Measurements from ENCODE around the gene CCDC136. TPM values are rescaled to one million over a fixed set of nuclear protein-coding genes. Genes with fewer than 3 reads are reported as not detected.

CCDC136 gene
- 10 to 100 TPM; 10.3 to 12.7 (median 11.6) TPM for polyA plus RNA-seq (ENCODE audit: insufficient read length in 3 of 3)

DNA sequence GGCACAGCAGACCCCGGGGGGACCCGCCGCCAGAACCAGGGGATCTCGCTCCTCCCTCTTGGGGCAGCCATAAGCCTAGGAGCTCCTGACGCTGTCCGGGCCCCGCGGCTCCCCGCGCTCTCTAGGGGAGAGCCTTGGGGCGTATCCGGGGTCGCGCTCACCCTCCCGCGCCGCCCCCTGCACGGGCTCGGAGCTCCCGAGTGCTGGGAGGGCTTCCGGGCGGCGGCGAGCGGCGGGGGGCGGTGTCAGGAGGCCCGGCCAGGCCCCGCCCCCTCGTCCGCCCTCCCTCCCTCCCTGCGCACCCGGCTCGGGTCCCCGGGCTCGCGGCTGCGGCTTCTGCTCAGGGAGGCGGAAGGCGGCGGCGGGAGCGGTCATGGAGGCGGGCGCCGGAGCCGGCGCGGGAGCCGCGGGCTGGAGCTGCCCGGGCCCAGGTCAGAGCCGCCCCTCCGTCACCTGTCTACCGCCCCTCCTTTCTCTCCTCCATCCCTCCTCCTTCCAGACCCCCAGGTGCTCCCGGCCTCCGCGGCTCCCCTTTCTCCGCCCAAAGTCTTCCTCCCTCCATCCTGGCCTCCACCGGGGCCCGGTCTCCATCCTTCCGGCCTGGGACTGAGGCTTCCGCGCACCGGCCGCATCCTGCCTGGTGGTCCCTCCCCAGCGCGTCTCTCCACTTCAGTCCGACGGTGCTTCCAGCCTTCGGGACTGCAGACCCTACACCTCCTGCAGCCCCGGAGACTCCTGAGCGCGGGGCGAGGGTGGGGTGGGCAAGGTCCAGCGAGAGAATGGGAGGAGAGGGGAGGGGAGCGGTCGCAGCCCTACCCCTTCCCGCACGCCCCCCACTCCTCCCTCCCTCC lies at the start of gene CCDC136:
Gene CCDC136, plus strand, starts transcription at position 848 of the 851 bp plus-strand sequence. CDS start 444 bp downstream, outside the sequence.
- peak in 1 of 3 donors; percentile 19 for DNase-seq (ENCODE audit: low read depth in 3 of 3, low spot score in 2 of 3)

DNA sequence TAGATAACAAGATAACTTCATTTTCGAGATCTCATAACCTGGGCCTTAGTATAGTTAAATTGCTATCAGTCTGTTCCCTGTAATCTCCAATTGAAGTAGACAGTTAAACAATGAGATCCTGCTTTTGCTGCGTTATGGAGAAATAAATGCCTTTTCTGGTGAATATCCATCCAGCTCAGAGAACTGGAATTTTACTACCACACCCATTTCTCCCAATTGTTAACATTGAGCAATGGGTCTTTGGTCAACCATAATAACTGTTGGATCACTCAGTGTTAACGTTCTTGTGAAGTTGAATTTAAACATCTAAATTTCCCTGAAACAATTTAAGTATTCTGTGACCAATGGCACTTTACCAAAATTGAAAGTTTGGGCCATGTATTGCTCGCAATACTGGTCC lies 49.6 kb upstream of the CCDC136 start:
- no peak for DNase-seq (ENCODE audit: low read depth in 3 of 3, low spot score in 2 of 3)

DNA sequence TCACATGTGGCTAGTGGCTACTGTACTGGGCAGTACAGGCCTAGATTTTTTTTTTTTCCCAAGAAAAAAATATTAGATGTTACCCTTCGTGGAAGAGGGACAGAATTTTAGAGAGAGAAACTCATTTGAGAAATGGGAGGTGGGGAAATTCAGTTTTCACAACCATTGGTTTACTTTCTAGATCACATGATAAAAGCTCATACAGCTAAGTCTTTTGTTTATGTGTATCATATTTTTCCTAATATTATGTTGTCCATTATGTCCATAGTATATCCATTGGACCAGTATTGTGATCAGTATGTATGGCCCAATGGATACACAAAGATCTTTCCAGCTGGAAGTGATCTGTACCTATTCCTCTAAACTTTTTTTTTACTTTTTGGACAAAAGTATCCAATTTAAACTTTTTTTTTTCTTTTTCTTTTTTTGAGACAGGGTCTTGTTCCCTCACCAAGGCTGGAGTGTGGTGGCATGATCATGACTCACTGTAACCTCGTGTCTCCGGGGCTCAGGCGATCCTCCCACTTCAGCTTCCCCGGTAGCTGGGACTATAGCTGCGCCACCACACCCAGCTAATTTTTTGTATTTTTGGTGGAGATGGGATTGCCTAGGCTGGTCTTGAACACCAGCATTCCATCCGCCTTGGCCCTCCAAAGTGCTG lies 48.5 kb upstream of the CCDC136 start:
- DNase-seq (ENCODE audit: low read depth in 3 of 3, low spot score in 2 of 3): no peak

DNA sequence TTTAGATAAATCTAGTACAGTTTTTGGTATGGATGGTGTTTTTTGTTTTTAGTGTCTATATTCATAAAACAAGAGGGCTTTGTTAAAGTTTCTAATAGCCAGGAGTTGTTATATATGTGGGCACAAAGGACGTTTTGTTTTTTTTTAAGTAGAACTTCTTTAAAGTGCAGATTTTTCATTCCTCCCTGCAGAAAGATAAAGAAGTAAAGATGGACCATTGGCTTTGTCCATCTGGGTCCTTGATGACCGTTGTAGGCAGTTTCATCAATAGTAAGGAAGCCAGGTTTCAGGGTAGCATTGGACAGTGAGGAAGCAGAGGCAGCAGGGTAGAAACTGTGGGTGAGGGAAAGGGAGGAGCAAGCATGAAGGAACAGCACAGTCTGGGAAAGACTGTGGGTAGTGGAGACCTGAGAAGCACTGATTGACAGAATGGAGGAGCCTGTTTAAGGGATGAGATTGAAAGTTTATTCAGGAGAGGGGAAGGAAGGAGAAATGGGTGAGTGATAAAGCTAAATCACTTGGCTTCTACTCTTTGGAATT lies 47.3 kb upstream of the CCDC136 start:
- no peak for DNase-seq (ENCODE audit: low read depth in 3 of 3, low spot score in 2 of 3)

DNA sequence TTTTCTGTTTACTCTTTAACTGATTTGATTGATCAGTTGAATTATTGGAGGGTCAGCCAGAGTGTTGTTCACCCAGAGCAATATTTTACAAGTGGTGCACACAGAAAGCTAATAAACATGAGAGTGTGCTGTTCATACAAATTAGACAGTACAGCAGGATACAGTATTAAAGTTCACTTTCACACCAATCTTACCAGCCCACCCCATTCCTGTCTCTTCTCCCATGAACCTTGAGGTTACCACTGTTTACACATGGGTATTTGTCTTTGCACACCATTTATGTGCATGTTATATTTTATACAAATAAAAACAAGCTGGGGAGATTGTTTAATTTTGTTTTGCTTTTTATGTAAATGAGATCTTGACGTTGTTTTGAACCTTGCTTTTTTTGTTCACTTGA lies 46.1 kb upstream of the CCDC136 start:
- no peak for DNase-seq (ENCODE audit: low read depth in 3 of 3, low spot score in 2 of 3)

DNA sequence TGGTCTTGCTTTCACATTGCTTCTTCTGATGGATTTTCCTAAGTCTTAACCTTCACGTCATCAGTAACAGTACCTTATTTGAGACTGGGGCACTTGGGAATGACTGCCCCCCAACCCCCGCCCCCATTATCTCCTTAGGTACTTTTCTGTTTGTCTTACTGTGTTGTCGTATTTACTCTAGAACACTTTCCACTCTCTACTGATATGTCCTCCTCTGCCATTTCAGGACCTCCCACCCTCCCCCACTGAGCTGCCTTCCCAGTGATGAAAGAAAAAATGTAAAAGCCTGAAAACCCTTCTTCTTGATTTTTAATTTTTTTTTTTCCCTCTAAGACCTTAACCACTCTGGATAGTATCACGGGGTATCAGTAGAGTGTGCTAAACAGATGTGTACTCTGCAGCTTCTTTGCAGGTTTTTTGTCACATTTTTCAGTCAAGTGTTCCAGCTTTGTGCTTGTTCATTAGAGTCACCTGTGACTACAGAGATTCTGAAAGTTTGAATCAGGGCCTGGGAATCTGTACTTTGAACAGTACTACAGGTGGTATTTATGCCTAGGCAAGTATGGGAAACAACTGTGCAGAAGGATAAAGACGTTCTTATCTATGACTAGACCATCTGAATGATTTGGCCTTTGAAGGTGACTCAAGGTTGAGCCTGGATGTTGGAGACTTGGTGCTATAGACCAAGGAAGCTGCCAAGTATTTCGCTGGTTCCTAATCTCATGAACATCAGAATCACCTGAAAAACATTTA lies 44.3 kb upstream of the CCDC136 start:
- no peak for DNase-seq (ENCODE audit: low read depth in 3 of 3, low spot score in 2 of 3)

DNA sequence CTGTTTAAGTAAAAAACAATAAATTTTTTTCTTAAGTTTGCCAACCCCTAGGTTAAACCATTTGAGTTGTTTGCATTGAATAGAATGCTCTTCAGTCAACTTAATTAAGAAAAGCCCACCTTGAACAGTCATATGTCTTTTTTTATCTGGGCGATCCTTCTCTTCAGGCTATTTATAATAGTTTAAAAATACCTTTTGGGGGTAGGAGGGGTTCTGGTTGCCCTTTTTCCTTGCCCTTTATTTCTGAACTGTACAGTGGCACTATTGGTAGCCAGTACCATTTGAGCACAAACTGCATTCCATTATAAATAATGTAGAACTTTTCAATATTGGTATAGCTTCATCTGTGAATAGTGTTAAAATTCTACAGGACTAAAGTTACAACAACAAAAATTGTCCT lies 39.5 kb upstream of the CCDC136 start:
- no peak for DNase-seq (ENCODE audit: low read depth in 3 of 3, low spot score in 2 of 3)

DNA sequence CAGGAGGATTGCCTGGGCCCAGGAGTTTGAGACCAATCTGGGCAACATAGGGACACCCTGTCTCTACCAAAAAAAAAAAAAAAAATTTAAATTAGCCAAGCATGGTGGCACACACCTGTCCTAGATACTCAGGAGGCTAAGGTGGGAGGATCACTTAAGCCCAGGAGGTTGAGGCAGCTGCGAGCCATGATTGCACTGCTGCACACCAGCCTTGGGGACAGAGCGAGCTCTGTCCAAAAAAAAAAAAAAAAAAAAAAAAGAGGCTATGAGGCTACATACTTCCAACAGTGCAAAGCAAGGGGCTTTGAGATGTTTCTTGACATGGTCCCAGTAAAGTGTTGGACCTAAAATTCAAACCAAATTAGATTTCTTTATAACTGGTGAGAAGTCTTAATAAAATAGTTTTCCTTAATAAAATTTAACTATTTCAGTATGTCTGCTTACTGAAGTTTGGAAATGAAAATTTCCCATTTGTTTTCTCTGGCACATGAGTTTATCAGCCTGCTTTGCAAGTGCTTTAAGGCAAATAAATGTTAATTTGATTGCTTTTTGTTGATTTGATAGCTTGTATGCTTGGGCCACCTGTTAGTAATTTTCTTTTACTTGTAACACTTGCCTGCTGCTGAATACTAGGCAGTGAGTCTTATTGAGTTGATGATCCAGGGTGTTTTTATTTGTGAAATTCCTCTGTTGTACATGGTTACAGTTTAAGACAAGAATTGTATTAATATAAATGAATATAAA lies 36.5 kb upstream of the CCDC136 start:
- DNase-seq (ENCODE audit: low read depth in 3 of 3, low spot score in 2 of 3): no peak

DNA sequence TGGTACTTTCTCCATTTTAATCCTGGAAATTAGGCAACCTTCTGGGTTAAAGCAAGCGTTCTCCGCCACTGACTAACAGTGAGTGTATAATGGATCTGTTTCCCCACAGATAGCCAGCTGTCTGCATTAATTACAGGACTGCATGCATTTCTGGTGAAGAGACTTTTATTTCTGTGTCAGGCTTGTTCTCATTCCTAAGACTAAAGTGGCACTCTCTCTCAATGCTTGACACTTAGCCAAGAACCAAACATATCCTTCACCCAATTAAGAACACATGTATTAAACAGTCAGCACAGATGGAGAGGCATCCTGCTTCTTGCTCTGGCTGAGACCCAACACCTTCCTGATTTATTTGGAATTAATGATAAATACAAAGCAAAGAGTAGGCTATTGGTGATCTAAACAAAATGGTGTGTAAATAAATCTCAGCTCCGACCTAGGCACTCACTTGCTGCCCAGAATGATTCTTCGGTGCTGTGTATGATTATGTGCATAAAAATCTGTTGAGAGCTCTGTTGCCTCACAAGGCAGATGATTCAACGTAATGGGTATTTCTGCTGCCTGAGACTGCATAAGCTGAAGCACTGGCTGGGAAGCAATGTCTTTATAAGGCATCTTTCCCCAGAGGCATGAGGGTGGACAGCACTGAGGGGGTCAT lies 35.8 kb upstream of the CCDC136 start:
- DNase-seq (ENCODE audit: low read depth in 3 of 3, low spot score in 2 of 3): no peak

DNA sequence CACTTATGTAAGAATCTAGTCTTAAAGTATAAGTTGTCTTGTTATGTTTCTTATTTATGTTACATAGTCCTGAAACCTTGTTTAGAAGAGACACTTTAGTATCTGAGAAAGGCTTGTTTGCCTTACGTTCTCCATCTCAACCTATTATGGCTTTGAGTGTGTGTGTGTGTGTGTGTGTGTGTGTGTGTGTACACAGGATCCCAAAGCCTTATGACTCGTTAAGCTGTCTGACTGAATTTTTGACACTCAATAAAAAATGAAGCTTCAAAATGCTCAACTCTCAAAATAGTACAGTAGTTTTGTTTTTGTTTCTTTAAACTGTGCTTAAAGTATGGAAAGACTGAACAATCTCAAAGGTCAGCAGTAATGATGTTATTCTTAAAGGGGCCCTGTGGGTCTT lies 34.6 kb upstream of the CCDC136 start:
- DNase-seq (ENCODE audit: low read depth in 3 of 3, low spot score in 2 of 3): no peak

DNA sequence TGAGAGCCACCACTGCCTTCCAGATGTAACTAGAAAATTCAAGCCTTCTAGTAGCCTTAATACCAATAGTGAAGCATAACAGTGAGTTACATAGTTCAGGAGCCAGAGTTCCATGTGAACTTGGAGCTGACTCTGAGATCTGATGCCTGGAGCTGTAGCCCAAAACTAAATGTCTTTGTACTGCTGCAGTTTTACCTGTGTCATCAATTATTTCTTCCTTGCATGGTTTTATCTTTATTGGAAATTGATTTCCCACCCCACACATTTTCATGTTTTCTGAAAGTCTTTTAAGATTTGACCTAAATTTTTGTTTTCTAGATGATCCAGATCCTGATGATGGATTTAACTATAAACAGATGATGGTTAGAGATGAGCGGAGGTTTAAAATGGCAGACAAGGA lies 33.2 kb upstream of the CCDC136 start:
- no peak for DNase-seq (ENCODE audit: low read depth in 3 of 3, low spot score in 2 of 3)

DNA sequence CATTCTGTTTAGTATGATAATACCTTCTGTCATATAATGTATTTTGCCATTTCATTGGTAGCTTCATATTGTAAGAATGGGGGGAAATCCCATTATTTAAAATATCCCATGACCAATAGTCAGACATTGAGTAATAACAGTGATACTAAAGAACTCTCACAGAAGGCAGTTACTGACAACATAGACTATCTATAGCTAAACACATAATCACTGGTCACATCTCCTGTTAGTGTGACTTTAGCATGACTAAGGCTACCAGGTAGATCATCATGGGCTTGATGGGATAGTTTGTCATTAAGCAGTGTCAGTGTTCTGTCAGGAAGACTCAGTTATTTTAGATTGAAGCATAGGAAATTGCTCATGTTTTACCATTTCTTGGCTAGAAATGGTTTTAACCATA lies 32.5 kb upstream of the CCDC136 start:
- no peak for DNase-seq (ENCODE audit: low read depth in 3 of 3, low spot score in 2 of 3)

DNA sequence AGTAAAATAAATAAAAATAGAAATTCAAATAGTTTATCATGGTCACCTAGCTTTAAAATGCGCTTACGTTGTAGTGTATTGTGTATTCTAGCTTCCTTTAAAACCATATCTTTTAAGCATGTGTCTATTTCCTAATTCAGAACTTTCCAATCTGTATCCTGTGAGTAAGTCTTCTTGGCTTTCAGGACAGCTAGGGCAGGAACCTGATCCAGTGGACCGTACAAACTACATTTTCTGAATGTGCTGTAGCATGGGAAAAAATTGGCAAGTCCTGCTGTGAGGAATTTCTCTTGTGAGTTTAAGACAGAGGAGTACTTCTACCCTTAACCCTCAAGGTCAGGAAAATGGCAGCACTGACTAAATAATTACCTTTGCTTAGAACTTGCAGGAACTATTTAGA lies 28.2 kb upstream of the CCDC136 start:
- no peak for DNase-seq (ENCODE audit: low read depth in 3 of 3, low spot score in 2 of 3)

DNA sequence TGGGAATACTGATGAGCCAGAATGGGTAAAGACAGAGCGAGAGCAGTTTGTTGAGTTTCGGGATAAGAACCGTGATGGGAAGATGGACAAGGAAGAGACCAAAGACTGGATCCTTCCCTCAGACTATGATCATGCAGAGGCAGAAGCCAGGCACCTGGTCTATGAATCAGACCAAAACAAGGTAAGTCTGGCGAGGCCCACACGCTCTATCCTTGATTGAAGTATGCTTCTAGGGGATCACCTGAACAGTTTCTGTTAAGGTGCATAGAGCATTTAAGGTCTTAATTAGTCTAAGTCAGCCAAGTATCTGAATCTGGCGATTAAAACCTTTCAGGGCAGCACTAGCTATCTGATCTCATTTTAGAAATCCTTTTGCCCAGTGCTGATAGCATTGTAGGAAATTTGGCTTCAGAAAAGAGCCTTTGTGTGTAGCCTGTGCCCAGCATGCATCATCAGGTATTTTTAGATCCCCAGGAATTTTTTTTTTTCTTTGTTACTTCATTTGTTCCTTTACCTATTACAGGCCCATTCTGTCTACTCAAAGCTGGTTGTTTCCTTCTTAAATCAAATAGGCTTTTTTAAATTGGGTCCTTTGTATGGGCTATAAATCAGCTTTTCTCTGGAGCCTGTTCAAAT lies 24.2 kb upstream of the CCDC136 start:
- DNase-seq (ENCODE audit: low read depth in 3 of 3, low spot score in 2 of 3): no peak

DNA sequence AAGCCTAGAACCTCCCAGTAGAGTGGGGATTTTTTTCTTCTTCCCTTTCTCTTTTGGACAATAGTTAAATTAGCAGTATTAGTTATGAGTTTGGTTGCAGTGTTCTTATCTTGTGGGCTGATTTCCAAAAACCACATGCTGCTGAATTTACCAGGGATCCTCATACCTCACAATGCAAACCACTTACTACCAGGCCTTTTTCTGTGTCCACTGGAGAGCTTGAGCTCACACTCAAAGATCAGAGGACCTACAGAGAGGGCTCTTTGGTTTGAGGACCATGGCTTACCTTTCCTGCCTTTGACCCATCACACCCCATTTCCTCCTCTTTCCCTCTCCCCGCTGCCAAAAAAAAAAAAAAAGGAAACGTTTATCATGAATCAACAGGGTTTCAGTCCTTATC lies 21.5 kb upstream of the CCDC136 start:
- no peak for DNase-seq (ENCODE audit: low read depth in 3 of 3, low spot score in 2 of 3)

DNA sequence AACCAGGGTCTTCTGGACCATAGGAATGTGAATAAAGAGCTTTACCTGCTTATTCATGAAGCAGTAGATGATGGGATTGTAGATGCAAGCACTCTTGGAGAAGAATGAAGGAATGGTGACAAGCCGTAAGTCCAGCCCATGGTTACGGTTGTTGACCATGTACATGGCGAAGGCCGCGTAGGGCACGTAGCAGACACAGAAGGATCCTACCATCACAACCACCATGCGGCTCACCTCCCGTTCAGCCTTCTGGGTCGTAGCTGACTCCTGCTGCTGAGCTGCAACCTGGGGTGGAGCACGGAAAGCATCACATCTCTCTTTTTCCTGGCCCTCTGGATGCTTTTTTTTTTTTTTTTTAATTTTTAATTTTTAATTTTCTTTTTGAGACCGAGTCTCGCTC lies 18.2 kb upstream of the CCDC136 start:
- DNase-seq (ENCODE audit: low read depth in 3 of 3, low spot score in 2 of 3): no peak

DNA sequence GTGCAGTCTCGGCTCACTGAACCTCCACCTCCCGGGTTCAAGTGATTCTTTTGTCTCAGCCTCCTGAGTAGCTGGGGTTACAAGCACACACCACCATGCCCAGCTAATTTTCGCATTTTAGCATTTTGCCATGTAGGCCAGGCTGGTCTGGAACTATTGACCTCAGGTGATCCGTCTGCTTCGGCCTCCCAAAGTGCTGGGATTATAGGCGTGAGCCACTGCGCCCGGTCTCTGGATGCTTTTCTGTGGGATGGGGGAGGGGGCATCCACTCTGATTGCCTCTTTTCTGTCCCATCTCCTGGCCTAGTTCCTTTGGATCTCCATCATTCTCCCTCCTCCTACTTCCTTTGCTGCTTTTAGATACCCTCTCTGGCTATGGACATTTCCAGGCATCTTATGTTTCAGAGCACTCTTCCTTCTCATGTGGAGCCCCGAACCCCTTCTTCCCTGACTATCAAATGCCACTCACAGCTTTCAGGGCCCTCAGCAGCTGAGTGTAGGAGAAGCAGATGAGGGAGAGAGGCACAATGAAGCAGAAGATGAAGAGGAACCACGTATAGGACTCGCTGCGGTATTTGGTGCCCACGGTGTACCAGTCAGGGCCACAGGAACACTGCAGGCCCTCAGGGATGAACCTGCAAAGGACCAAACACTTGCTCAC lies 17.6 kb upstream of the CCDC136 start:
- DNase-seq (ENCODE audit: low read depth in 3 of 3, low spot score in 2 of 3): no peak

DNA sequence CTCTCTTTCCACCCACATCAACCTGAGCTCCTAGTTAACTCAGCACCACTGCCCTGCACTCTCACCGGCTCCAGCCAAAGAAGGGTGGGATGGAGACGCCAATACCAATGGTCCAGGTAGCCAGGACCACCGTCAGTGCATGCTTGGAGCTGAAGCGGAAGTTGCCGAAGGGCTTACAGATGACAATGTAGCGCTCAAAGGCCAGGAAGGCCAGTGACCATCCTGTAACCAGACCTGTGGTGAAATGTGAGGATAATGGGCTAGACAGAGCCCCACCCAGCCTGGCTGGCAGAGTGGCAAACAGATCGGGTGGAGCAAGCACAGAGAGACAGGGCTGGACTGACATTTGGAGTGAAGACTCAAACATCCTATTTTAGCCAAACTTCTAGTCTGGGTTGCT lies 16.8 kb upstream of the CCDC136 start:
- no peak for DNase-seq (ENCODE audit: low read depth in 3 of 3, low spot score in 2 of 3)

Measured in right renal cortex interstitium (tissue), 3 donors.